Keratinocyte (primary cell): ENCODE data around the gene PMIS2.

ENCODE experiments used
- CTCF ChIP-seq, 3 experiments: IDR thresholded peaks in 1 of 3; conservative IDR thresholded peaks in 1 of 3; optimal IDR thresholded peaks in 1 of 3; 2 replicates in 2 of 3; 3 replicates in 1 of 3; pipeline versions ENCODE3 to v1.5.1; 2011; ENCODE audit warnings: low read length in 3 of 3, mild to moderate bottlenecking in 3 of 3, moderate library complexity in 2 of 3, control low read depth in 1 of 3, inconsistent platforms in 1 of 3; ENCODE audit not compliant: insufficient read depth in 2 of 3; ENCODE audit errors: extremely low read depth in 1 of 3
- EZH2 ChIP-seq: IDR thresholded peaks from one replicate; pipeline ENCODE4 v1.6.1; 2012; ENCODE audit warnings: inconsistent platforms, mild to moderate bottlenecking, low read length, moderate library complexity

DNA sequence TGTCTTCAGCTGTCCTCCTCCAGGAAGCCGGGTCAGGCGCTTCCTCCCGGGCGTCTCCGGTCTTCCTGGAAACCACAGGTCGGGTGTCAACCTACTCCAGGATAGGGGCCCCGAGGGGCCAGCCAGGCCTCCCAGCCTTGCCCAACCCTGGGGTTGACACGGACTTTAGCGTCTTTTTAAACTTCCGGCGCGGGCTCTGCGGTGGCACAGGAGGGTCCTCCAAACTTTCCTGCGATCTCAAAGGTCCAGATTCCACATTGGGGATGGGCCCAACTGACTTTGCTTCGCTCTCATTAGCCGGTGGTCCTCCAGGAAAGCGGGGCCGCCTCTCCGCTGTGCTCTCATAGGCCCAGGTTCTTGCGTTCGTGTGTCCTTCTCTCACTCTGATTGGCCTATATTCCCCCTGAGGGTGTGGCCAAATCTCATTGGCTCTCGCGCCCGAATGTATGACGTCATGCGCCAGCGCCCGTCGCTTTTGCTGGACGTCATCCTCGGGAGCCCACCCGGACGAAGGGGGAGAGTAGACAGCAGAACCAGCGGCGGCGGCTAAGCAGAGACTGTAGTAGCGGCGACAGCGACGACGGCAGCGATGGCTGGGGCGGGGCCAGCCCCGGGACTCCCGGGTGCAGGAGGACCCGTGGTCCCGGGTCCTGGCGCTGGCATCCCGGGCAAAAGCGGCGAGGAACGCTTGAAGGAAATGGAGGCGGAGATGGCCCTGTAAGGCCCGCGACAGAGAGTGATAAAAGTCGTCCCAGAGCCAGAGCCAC lies 42.8 kb downstream of the PMIS2 start, which contains the start of gene RBM42:
- TF ChIP-seq CTCF (optimal IDR thresholded peaks at IDR 0.05 in 1 of 3, IDR thresholded peaks at IDR 0.05 in 1 of 3, conservative IDR thresholded peaks at IDR 0.05 in 1 of 3; ENCODE audit: extremely low read depth in 1 of 3, insufficient read depth in 2 of 3, low read length in 3 of 3) = no peak
- TF ChIP-seq EZH2 = no peak
